Kidney (tissue), 22 donors: ENCODE measurements around the gene ALDH7A1. TPM values are rescaled to one million over a fixed set of nuclear protein-coding genes. Genes with fewer than 3 reads are reported as not detected.

Experiments used
- DNase-seq, 5 donors: peaks; one replicate each; pipeline ENCODE4 v3.0.0-alpha.2; 2013 to 2020
- FAIRE-seq: peaks from 2 replicates; lab custom pipeline; 2012; peaks lifted over from hg19 to GRCh38; lab: Jason Lieb, UNC
- H3K27ac ChIP-seq, 2 donors: one replicate each; pipeline ENCODE4 v1.7.0; 2013; ENCODE audit warnings: low read depth in 2 of 2, low read length in 2 of 2, inconsistent platforms in 1 of 2
- H3K27me3 ChIP-seq: one replicate; pipeline ENCODE4 v1.7.1; 2013; ENCODE audit warnings: low read length, inconsistent platforms; ENCODE audit not compliant: control insufficient read depth, insufficient read depth
- H3K36me3 ChIP-seq, 3 donors: one replicate each; pipeline versions ENCODE4 v1.7.0 to v1.7.1; 2013; ENCODE audit warnings: low read length in 3 of 3, control low read depth in 1 of 3, inconsistent platforms in 1 of 3; ENCODE audit not compliant: insufficient read depth in 3 of 3, control insufficient read depth in 2 of 3
- H3K4me1 ChIP-seq, 3 donors: one replicate each; pipeline versions ENCODE4 v1.7.0 to v1.7.1; 2013; ENCODE audit warnings: low read length in 3 of 3, inconsistent platforms in 1 of 3, low read depth in 1 of 3; ENCODE audit not compliant: control insufficient read depth in 2 of 3, insufficient read depth in 2 of 3
- H3K4me3 ChIP-seq, 3 donors: one replicate each; pipeline versions ENCODE4 v1.7.0 to v1.8.1; 2013; ENCODE audit warnings: low read length in 3 of 3, control low read depth in 1 of 3, inconsistent platforms in 1 of 3
- H3K9ac ChIP-seq, 3 donors: one replicate each; pipeline versions ENCODE4 v1.7.0 to v1.7.1; 2013; ENCODE audit warnings: low read length in 3 of 3, control low read depth in 1 of 3, inconsistent platforms in 1 of 3
- H3K9me3 ChIP-seq, 3 donors: one replicate each; pipeline versions ENCODE4 v1.7.0 to v1.7.1; 2013; ENCODE audit warnings: low read length in 3 of 3, control low read depth in 1 of 3, inconsistent platforms in 1 of 3; ENCODE audit not compliant: control insufficient read depth in 2 of 3, insufficient read depth in 1 of 3
- intact Hi-C: fragments of 100-400 bp; cut with DNase I; formaldehyde crosslinking; loops from one replicate; pipeline ENCODE4 v1.11.1; 2022
- long read RNA-seq, 10 donors: library from polyadenylated mRNA in 1 of 10; unstranded in 1 of 10; transcript quantifications; one replicate each; pipeline ENCODE4 v2.0.0 and lab custom pipeline, GENCODE V29; 2021 to 2026
- polyA plus RNA-seq: library from polyadenylated mRNA; stranded (reverse); fragments of 350-450 nt; fragmentation: Illumina TruSeq; extraction: RNeasy Lipid Tissue Mini Kit (QIAGEN cat#74804); gene quantifications from one replicate; pipeline ENCODE4 v1.2.3, GENCODE V29; 2014; ENCODE audit warnings: low read depth, low replicate concordance; ENCODE audit not compliant: insufficient read depth
- total RNA-seq: library from RNA; stranded (reverse); fragmentation: NEBNext Ultra II Directional; extraction: Animal tissue kit (Norgen Biotek cat#: 25700); gene quantifications from one replicate; pipeline ENCODE4 v1.2.1, GENCODE V29; 2021
- TF ChIP-seq, protein P1 (sequence below): IDR thresholded peaks from 3 replicates; pipeline ENCODE4 v1.5.1; 2012; ENCODE audit warnings: mild to moderate bottlenecking, moderate library complexity, borderline replicate concordance; ENCODE audit not compliant: insufficient read depth; ENCODE audit errors: extremely low read depth
- donor health status: control.
- donor health status: control.
- donor health status: control.
- donor health status: control.
- donor health status: control.
- donor health status: DM: yes; HTN: yes; CAD: no.
- donor health status: Normal renal cell carcinoma (clear cell type).

Gene ALDH7A1
- total RNA-seq (51.8 TPM), polyA plus RNA-seq (184 TPM)
- long read RNA-seq, donor 1, full-length matches to known transcripts, result 18 of 32 reads
- long read RNA-seq, donor 1, partial matches to known transcripts, result 14 of 32 reads
- long read RNA-seq, donor 1, other reads (novel, unspliced or antisense), result 0 of 32 reads
- long read RNA-seq, donor 2, full-length matches to known transcripts, result 28 of 38 reads
- long read RNA-seq, donor 2, partial matches to known transcripts, result 10 of 38 reads
- long read RNA-seq, donor 2, other reads (novel, unspliced or antisense), result 0 of 38 reads
- long read RNA-seq, donor 3, full-length matches to known transcripts, result 20 of 36 reads
- long read RNA-seq, donor 3, partial matches to known transcripts, result 16 of 36 reads
- long read RNA-seq, donor 3, other reads (novel, unspliced or antisense), result 0 of 36 reads
- long read RNA-seq, donor 4, full-length matches to known transcripts, result 22 of 29 reads
- long read RNA-seq, donor 4, partial matches to known transcripts, result 7 of 29 reads
- long read RNA-seq, donor 4, other reads (novel, unspliced or antisense), result 0 of 29 reads
- long read RNA-seq, donor 5, full-length matches to known transcripts, result 1 of 1 reads
- long read RNA-seq, donor 5, partial matches to known transcripts, result 0 of 1 reads
- long read RNA-seq, donor 5, other reads (novel, unspliced or antisense), result 0 of 1 reads
- long read RNA-seq, donor 6, full-length matches to known transcripts, result 36 of 55 reads
- long read RNA-seq, donor 6, partial matches to known transcripts, result 19 of 55 reads
- long read RNA-seq, donor 6, other reads (novel, unspliced or antisense), result 0 of 55 reads
- long read RNA-seq, donor 7, full-length matches to known transcripts, result 25 of 32 reads
- long read RNA-seq, donor 7, partial matches to known transcripts, result 2 of 32 reads
- long read RNA-seq, donor 7, other reads (novel, unspliced or antisense), result 5 of 32 reads
- long read RNA-seq, donor 8, full-length matches to known transcripts, result 18 of 39 reads
- long read RNA-seq, donor 8, partial matches to known transcripts, result 21 of 39 reads
- long read RNA-seq, donor 8, other reads (novel, unspliced or antisense), result 0 of 39 reads
- long read RNA-seq, donor 9, full-length matches to known transcripts, result 16 of 25 reads
- long read RNA-seq, donor 9, partial matches to known transcripts, result 9 of 25 reads
- long read RNA-seq, donor 9, other reads (novel, unspliced or antisense), result 0 of 25 reads
- long read RNA-seq, donor 10, full-length matches to known transcripts, result 20 of 38 reads
- long read RNA-seq, donor 10, partial matches to known transcripts, result 18 of 38 reads
- long read RNA-seq, donor 10, other reads (novel, unspliced or antisense), result 0 of 38 reads

DNA sequence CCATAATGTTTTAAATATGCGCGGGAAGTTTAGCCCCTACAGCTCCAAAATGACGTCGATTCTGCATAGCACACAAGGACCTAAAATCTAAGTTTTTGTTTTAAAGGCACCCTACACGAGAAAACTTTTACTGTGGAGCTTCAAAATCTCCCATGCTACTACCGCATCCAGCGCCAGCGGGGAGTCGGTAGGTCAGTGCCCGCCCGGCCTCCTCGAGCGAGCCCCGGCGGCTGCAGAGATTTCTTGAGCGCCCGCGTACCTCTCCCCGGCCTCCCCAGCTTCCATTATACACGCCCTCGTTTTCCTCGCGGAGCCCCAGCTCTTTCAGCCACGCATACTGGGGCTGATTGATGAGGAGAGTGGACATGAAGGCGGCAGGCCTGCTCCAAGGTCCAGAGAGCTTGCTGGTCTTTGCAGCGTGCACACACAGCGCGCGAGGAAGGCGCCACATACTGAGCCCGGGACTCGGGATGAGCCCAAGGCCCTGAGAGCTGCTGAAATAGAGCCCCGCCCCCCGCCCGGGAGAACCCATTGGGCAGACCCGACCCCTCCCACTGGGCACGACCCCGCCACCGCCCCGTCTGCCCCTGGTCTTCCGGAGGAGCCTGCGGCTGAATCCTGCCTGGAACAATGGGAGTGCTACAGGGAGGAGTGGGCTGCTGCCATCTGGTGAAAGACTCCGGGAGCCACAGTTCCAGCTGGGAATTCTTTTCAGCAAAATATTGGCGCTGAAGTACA, at the start of gene ALDH7A1:
Gene ALDH7A1, minus strand, starts transcription at position 472 of the 738 bp plus-strand sequence. Its CDS starts 21 bp downstream, at position 451.
- DNase-seq (peak; percentile 98 to 99 (median 98)), FAIRE-seq (no peak)
- H3K9ac ChIP-seq, result peak within 1 kb of the TSS; percentile 63 to 75 (median 69)
- TF ChIP-seq, protein P1, sequence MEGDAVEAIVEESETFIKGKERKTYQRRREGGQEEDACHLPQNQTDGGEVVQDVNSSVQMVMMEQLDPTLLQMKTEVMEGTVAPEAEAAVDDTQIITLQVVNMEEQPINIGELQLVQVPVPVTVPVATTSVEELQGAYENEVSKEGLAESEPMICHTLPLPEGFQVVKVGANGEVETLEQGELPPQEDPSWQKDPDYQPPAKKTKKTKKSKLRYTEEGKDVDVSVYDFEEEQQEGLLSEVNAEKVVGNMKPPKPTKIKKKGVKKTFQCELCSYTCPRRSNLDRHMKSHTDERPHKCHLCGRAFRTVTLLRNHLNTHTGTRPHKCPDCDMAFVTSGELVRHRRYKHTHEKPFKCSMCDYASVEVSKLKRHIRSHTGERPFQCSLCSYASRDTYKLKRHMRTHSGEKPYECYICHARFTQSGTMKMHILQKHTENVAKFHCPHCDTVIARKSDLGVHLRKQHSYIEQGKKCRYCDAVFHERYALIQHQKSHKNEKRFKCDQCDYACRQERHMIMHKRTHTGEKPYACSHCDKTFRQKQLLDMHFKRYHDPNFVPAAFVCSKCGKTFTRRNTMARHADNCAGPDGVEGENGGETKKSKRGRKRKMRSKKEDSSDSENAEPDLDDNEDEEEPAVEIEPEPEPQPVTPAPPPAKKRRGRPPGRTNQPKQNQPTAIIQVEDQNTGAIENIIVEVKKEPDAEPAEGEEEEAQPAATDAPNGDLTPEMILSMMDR, result peak; percentile 55
- H3K27ac ChIP-seq, result peak within 1 kb of the TSS; percentile 65 to 67
- no peaks in the 10 kb centered on the region for H3K9me3 ChIP-seq
- intact Hi-C loops, result no loop called here
- peaks cover 0 to 5% (median 0%) of the 10 kb centered on the region in 3 donors for H3K4me1 ChIP-seq
- H3K36me3 ChIP-seq, result no peaks in the 10 kb centered on the region
- peak within 1 kb of the TSS; percentile 70 to 92 (median 81) for H3K4me3 ChIP-seq
- H3K27me3 ChIP-seq, result no peaks in the 10 kb centered on the region

DNA sequence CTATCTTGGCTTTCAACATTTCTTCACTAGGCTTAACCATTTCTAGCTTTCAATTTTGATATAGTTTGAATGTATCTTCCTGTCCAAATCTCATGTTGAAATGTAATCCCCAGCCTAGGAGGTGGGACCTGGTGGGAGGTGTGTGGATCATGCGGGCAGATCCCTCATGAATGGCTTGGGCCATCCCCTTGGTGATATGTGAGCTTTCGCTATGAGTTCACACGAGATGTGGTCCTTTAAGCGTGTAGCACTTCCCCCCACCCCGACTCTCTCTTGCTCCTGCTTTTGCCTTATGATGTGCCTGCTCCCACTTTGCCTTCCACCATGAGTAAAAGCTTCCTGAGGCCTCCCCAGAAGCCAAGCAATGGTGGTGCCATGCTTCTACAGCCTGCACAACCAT, 46.4 kb upstream of the ALDH7A1 start:
- intact Hi-C loops, result no loop called here
- H3K9me3 ChIP-seq, result peaks cover 0 to 2% (median 0%) of the 10 kb centered on the region in 3 donors
- no peaks in the 10 kb centered on the region for H3K36me3 ChIP-seq
- H3K9ac ChIP-seq, result no peak overlapping the region
- TF ChIP-seq, protein P1, result no peak
- H3K4me3 ChIP-seq, result no peak overlapping the region
- H3K4me1 ChIP-seq, result no peaks in the 10 kb centered on the region
- no peak for FAIRE-seq
- H3K27ac ChIP-seq, result no peak overlapping the region
- no peaks in the 10 kb centered on the region for H3K27me3 ChIP-seq
- DNase-seq, result no peak

- Histone ChIP-seq H3K27me3 (no peaks in the 10 kb centered on the region), H3K4me3 (no peak overlapping the region), H3K4me1 (no peaks in the 10 kb centered on the region), H3K27ac (no peak overlapping the region), H3K9me3 (peaks cover 0 to 2% (median 0%) of the 10 kb centered on the region in 3 donors), H3K9ac (no peak overlapping the region), H3K36me3 (no peaks in the 10 kb centered on the region)
- intact Hi-C loops, result no loop called here
- FAIRE-seq (no peak), DNase-seq (no peak)
- TF ChIP-seq, protein P1, result no peak
These were observed 45.8 kb upstream of the ALDH7A1 start for GRCh38 chr5:126640866-126641265.
